Measurements from ENCODE around the gene RBMS1.

Gene RBMS1

DNA sequence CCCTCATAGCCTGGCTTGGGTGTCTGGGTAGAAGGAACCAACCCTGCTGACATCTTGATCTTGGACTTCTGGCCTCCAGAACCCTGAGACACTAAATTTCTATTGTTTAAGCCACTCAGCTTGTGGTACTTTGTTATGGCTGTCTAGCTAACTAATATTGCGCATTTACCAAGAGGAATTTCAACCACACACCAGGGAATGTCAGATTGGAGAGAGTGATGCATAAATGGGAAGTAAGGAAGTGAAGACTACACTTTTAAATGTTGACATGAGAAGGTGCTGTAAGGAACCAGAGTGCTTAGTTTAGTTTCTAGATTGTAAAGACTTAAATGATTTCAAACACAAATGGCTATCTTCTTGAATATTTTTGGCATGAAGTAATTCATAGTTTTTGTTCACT lies 194.6 kb downstream of the RBMS1 start:
- Histone ChIP-seq H3K36me3 (ENCODE audit: insufficient read depth) (no peaks in the 10 kb centered on the region), H3K4me2 (no peak overlapping the region), H3K4me3 (IDR thresholded peaks at IDR 0.05; ENCODE audit: insufficient read depth, low read depth, low read length) (no peak overlapping the region), H3K9ac (no peak overlapping the region), H3K4me1 (ENCODE audit: low read depth, poor library complexity, severe bottlenecking) (peaks cover 23% of the 10 kb centered on the region), H4K20me1 (ENCODE audit: insufficient read depth) (no peaks in the 10 kb centered on the region), H3K27ac (no peak overlapping the region), H3K79me2 (ENCODE audit: insufficient read depth, low read depth) (no peaks in the 10 kb centered on the region), H3K27me3 (ENCODE audit: insufficient read depth, low read depth) (no peaks in the 10 kb centered on the region), H2AFZ (ENCODE audit: low read depth) (no peak overlapping the region)
- TF ChIP-seq, protein P1, sequence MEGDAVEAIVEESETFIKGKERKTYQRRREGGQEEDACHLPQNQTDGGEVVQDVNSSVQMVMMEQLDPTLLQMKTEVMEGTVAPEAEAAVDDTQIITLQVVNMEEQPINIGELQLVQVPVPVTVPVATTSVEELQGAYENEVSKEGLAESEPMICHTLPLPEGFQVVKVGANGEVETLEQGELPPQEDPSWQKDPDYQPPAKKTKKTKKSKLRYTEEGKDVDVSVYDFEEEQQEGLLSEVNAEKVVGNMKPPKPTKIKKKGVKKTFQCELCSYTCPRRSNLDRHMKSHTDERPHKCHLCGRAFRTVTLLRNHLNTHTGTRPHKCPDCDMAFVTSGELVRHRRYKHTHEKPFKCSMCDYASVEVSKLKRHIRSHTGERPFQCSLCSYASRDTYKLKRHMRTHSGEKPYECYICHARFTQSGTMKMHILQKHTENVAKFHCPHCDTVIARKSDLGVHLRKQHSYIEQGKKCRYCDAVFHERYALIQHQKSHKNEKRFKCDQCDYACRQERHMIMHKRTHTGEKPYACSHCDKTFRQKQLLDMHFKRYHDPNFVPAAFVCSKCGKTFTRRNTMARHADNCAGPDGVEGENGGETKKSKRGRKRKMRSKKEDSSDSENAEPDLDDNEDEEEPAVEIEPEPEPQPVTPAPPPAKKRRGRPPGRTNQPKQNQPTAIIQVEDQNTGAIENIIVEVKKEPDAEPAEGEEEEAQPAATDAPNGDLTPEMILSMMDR (conservative IDR thresholded peaks at IDR 0.05; ENCODE audit: low read depth, low read length): no peak

DNA sequence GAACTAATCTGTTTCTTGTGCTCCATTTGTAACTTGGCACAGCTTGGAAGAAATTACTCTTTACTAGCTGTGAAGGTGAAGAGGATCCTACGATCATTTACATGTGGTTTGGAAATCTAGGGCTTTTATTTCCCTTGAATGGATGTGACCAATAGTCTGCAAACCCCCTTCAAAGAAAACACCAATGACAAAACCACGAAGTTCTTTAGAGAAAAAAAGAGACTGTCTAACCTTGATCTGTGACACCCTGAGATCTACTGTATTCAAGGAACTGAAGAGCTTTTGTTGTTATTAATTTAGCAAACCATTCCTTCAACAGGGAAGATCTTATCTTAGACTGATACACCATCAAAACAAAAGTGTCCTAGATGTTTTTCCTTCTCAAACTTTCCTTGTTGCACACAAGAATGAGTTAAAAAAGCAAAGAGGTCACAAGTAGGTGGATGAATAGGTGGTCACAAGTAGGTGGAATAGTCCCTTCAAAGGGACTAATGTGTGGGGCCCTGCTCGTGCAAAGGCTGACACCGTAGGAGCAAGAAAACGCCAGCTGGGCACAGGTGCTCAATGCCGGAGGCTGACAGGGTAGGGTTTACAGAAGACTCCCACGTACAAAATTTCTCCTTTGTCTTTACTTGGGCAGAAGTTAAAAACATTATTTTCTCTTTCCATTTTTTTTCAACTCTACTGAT lies 197.9 kb downstream of the RBMS1 start:
- H3K4me1 ChIP-seq (ENCODE audit: low read depth, poor library complexity, severe bottlenecking): peaks cover 15% of the 10 kb centered on the region
- H3K27ac ChIP-seq: no peak overlapping the region
- no peak overlapping the region for H3K9ac ChIP-seq
- H3K27me3 ChIP-seq (ENCODE audit: insufficient read depth, low read depth): no peaks in the 10 kb centered on the region
- no peak overlapping the region for H2AFZ ChIP-seq (ENCODE audit: low read depth)
- no peaks in the 10 kb centered on the region for H4K20me1 ChIP-seq (ENCODE audit: insufficient read depth)
- TF ChIP-seq, protein P1 (conservative IDR thresholded peaks at IDR 0.05; ENCODE audit: low read depth, low read length): no peak
- H3K36me3 ChIP-seq (ENCODE audit: insufficient read depth): no peaks in the 10 kb centered on the region
- no peaks in the 10 kb centered on the region for H3K79me2 ChIP-seq (ENCODE audit: insufficient read depth, low read depth)
- no peak overlapping the region for H3K4me3 ChIP-seq (IDR thresholded peaks at IDR 0.05; ENCODE audit: insufficient read depth, low read depth, low read length)
- no peak overlapping the region for H3K4me2 ChIP-seq

DNA sequence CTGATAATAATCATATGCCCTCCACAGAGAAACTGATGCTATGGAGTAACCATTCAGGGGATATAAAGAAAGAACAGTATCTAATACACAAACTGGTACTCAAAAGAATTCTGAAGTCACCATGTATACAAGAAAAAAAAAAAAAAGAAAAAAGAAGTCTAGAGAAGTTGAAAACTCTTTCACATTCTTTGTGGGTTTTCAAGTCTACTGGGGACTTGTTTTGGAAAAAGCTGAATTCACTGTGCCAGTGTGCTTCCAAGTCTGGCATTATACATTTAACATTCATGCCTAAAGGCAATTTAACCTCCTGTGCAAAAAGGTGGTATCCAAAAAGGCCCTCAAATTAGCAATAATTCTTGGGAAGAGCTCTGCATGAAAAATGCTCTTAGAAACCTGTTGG lies 198.7 kb downstream of the RBMS1 start:
- Histone ChIP-seq H3K36me3 (ENCODE audit: insufficient read depth) (no peaks in the 10 kb centered on the region), H2AFZ (ENCODE audit: low read depth) (no peak overlapping the region), H3K4me1 (ENCODE audit: low read depth, poor library complexity, severe bottlenecking) (peaks cover 15% of the 10 kb centered on the region), H3K27me3 (ENCODE audit: insufficient read depth, low read depth) (no peaks in the 10 kb centered on the region), H3K27ac (no peak overlapping the region), H3K4me2 (no peak overlapping the region), H3K9ac (no peak overlapping the region), H4K20me1 (ENCODE audit: insufficient read depth) (no peaks in the 10 kb centered on the region), H3K4me3 (IDR thresholded peaks at IDR 0.05; ENCODE audit: insufficient read depth, low read depth, low read length) (no peak overlapping the region), H3K79me2 (ENCODE audit: insufficient read depth, low read depth) (no peaks in the 10 kb centered on the region)
- TF ChIP-seq, protein P1 (conservative IDR thresholded peaks at IDR 0.05; ENCODE audit: low read depth, low read length): no peak

DNA sequence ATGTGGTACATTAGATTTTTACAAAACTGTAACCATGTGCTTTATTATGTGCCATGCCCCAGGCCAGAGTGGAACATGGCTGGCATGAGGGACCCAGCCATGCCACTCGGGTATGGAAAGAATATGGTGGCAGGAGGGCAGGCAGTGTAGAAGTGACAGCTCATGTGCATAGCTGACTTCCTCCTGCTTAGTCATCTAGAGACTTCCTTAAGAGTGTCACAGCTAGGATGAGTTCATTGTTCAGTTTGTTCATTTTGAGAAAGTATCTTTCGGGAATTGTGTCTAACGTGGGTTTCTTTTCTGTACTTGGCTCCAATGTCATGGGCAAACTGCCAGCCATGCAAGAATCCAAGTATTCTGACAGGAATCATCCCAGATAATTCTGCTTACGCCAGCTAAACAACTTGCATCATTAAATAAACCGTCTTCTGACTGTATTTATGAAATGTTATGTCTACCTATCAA lies 199.2 kb downstream of the RBMS1 start:
- TF ChIP-seq, protein P1 (conservative IDR thresholded peaks at IDR 0.05; ENCODE audit: low read depth, low read length): no peak
- H3K4me1 ChIP-seq (ENCODE audit: low read depth, poor library complexity, severe bottlenecking): peaks cover 15% of the 10 kb centered on the region
- H3K27me3 ChIP-seq (ENCODE audit: insufficient read depth, low read depth): no peaks in the 10 kb centered on the region
- no peak overlapping the region for H3K4me3 ChIP-seq (IDR thresholded peaks at IDR 0.05; ENCODE audit: insufficient read depth, low read depth, low read length)
- no peaks in the 10 kb centered on the region for H4K20me1 ChIP-seq (ENCODE audit: insufficient read depth)
- no peak overlapping the region for H3K9ac ChIP-seq
- H3K36me3 ChIP-seq (ENCODE audit: insufficient read depth): no peaks in the 10 kb centered on the region
- no peak overlapping the region for H3K4me2 ChIP-seq
- no peak overlapping the region for H3K27ac ChIP-seq
- no peak overlapping the region for H2AFZ ChIP-seq (ENCODE audit: low read depth)
- no peaks in the 10 kb centered on the region for H3K79me2 ChIP-seq (ENCODE audit: insufficient read depth, low read depth)
